Vagina (tissue), 2 donors: Measurements from ENCODE around the gene FN1.

ENCODE experiments used
- CTCF ChIP-seq, 3 experiments: fragments of 450-650 bp in 2 of 3; fragments of 200-600 bp in 1 of 3; sonication (generic) in 1 of 3; IDR thresholded peaks; one replicate each; pipeline ENCODE4 v1.5.1; 2017 to 2019; ENCODE audit warnings: antibody characterized with exemption in 3 of 3, mild to moderate bottlenecking in 2 of 3, moderate library complexity in 2 of 3
- POLR2A ChIP-seq, 2 donors: fragments of 450-650 bp; IDR thresholded peaks; one replicate each; pipeline ENCODE4 v1.6.1; 2017; ENCODE audit warnings: antibody characterized with exemption in 2 of 2, mild to moderate bottlenecking in 2 of 2, moderate library complexity in 2 of 2

- TF ChIP-seq CTCF (IDR thresholded peaks at IDR 0.05) (no peak), POLR2A (IDR thresholded peaks at IDR 0.05) (no peak)
Measured at GRCh38 chr2:215403441-215404347, 32.2 kb downstream of the FN1 start.
